HepG2 (cell line): Measurements from ENCODE around the gene MTRF1. TPM values are rescaled to one million over a fixed set of nuclear protein-coding genes. Genes with fewer than 3 reads are reported as not detected.
A peak's percentile ranks its signal among the peaks of the same experiment; 100 is the strongest.

Experiments
- ARNT ChIP-seq: fragments of 450-650 bp; IDR thresholded peaks from 2 replicates; pipeline ENCODE4 v1.6.1; 2017
- BATF2 ChIP-seq: sonication (generic); formaldehyde crosslinking; IDR thresholded peaks from 2 replicates; pipeline ENCODE4 v1.8.0; 2022; ENCODE audit warnings: mild to moderate bottlenecking, missing genetic modification reagents, moderate library complexity
- BRCA1 ChIP-seq: sonication (generic); formaldehyde crosslinking; IDR thresholded peaks from 2 replicates; pipeline ENCODE4 v1.4.0; 2020; ENCODE audit warnings: missing genetic modification reagents
- ELF3 ChIP-seq: IDR thresholded peaks from 2 replicates; pipeline ENCODE4 v1.6.1; 2016; ENCODE audit warnings: missing genetic modification reagents, missing compliant biosample characterization
- FLYWCH1 ChIP-seq: sonication (generic); formaldehyde crosslinking; IDR thresholded peaks from 2 replicates; pipeline ENCODE4 v1.8.1; 2023; ENCODE audit warnings: mild to moderate bottlenecking, missing genetic modification reagents
- FOSL1 ChIP-seq: sonication (generic); formaldehyde crosslinking; IDR thresholded peaks from 2 replicates; pipeline ENCODE4 v1.9.0; 2021; ENCODE audit warnings: missing genetic modification reagents, borderline replicate concordance
- FOXA3 ChIP-seq: IDR thresholded peaks from 2 replicates; pipeline ENCODE4 v1.6.1; 2016; ENCODE audit warnings: missing genetic modification reagents, missing compliant biosample characterization
- GZF1 ChIP-seq: sonication (generic); formaldehyde crosslinking; IDR thresholded peaks from 2 replicates; pipeline ENCODE4 v1.5.1; 2020; ENCODE audit warnings: mild to moderate bottlenecking, missing genetic modification reagents
- HDAC2 ChIP-seq: sonication (generic); formaldehyde crosslinking; IDR thresholded peaks from 2 replicates; pipeline ENCODE4 v1.4.0; 2020; ENCODE audit warnings: missing genetic modification reagents
- HHEX ChIP-seq: IDR thresholded peaks from 2 replicates; pipeline ENCODE4 v1.6.1; 2016; ENCODE audit warnings: control low read depth
- ISL2 ChIP-seq: sonication (generic); formaldehyde crosslinking; IDR thresholded peaks from 2 replicates; pipeline ENCODE4 v1.5.0; 2020; ENCODE audit warnings: missing genetic modification reagents
- ISX ChIP-seq: sonication (generic); formaldehyde crosslinking; conservative IDR thresholded peaks from 2 replicates; pipeline ENCODE4 v1.5.0; 2020; ENCODE audit warnings: missing genetic modification reagents
- MAFG ChIP-seq: sonication (generic); formaldehyde crosslinking; IDR thresholded peaks from 2 replicates; pipeline ENCODE4 v1.5.1; 2020; ENCODE audit warnings: mild to moderate bottlenecking, missing genetic modification reagents
- MEF2D ChIP-seq: sonication (generic); formaldehyde crosslinking; IDR thresholded peaks from 2 replicates; pipeline ENCODE4 v1.5.1; 2020; ENCODE audit warnings: mild to moderate bottlenecking, missing genetic modification reagents
- MIER3 ChIP-seq: IDR thresholded peaks from 2 replicates; pipeline ENCODE4 v1.6.1; 2016; ENCODE audit warnings: missing compliant biosample characterization, borderline replicate concordance
- NFKB2 ChIP-seq: sonication (generic); formaldehyde crosslinking; IDR thresholded peaks from 2 replicates; pipeline ENCODE4 v1.4.0; 2020; ENCODE audit warnings: missing genetic modification reagents, borderline replicate concordance
- NKX3-1 ChIP-seq: sonication (generic); formaldehyde crosslinking; IDR thresholded peaks from 2 replicates; pipeline ENCODE4 v1.5.0; 2020; ENCODE audit warnings: missing genetic modification reagents
- NPAS2 ChIP-seq: sonication (generic); formaldehyde crosslinking; IDR thresholded peaks from 2 replicates; pipeline ENCODE4 v1.8.0; 2022; ENCODE audit warnings: mild to moderate bottlenecking, missing genetic modification reagents, borderline replicate concordance
- PAX8 ChIP-seq: sonication (generic); formaldehyde crosslinking; IDR thresholded peaks from 2 replicates; pipeline ENCODE4 v1.8.0; 2022; ENCODE audit warnings: mild to moderate bottlenecking, missing genetic modification reagents, borderline replicate concordance
- PLSCR1 ChIP-seq: sonication (generic); formaldehyde crosslinking; IDR thresholded peaks from 2 replicates; pipeline ENCODE4 v1.5.0; 2020; ENCODE audit warnings: missing genetic modification reagents, mild to moderate bottlenecking, borderline replicate concordance
- RARA ChIP-seq: IDR thresholded peaks from 2 replicates; pipeline ENCODE4 v1.6.1; 2016; ENCODE audit warnings: missing genetic modification reagents, missing compliant biosample characterization
- SRSF4 ChIP-seq: fragments of 200-400 bp; formaldehyde crosslinking; IDR thresholded peaks from one replicate; pipeline ENCODE4 v1.6.1; 2018; ENCODE audit warnings: mild to moderate bottlenecking, low read depth, low read length, moderate library complexity; ENCODE audit not compliant: poor library complexity, severe bottlenecking
- SSRP1 ChIP-seq: IDR thresholded peaks from 2 replicates; pipeline ENCODE4 v1.6.1; 2016; ENCODE audit warnings: control low read depth
- TFAP4 ChIP-seq: sonication (generic); IDR thresholded peaks from 2 replicates; pipeline ENCODE4 v1.6.1; 2016; ENCODE audit warnings: low read depth, borderline replicate concordance
- THAP11 ChIP-seq: IDR thresholded peaks from 2 replicates; pipeline ENCODE4 v1.6.1; 2016; ENCODE audit warnings: missing biosample characterization, missing genetic modification reagents
- TMF1 ChIP-seq: sonication (generic); formaldehyde crosslinking; IDR thresholded peaks from 2 replicates; pipeline ENCODE4 v1.8.1; 2022; ENCODE audit warnings: low read depth, missing genetic modification reagents
- ZNF10 ChIP-seq: sonication (generic); formaldehyde crosslinking; IDR thresholded peaks from 2 replicates; pipeline ENCODE4 v1.4.0; 2020; ENCODE audit warnings: mild to moderate bottlenecking, low read depth, missing genetic modification reagents, borderline replicate concordance
- ZNF468 ChIP-seq: sonication (generic); formaldehyde crosslinking; IDR thresholded peaks from 2 replicates; pipeline ENCODE4 v1.8.0; 2022; ENCODE audit warnings: mild to moderate bottlenecking, moderate library complexity, missing genetic modification reagents
- ZNF589 ChIP-seq: sonication (generic); formaldehyde crosslinking; conservative IDR thresholded peaks from 2 replicates; pipeline ENCODE4 v1.8.0; 2022; ENCODE audit warnings: mild to moderate bottlenecking, moderate library complexity, missing genetic modification reagents
- ZNF766 ChIP-seq: sonication (generic); formaldehyde crosslinking; IDR thresholded peaks from 2 replicates; pipeline ENCODE4 v1.5.0; 2020; ENCODE audit warnings: missing genetic modification reagents, borderline replicate concordance
- ZNF883 ChIP-seq: sonication (generic); formaldehyde crosslinking; IDR thresholded peaks from 2 replicates; pipeline ENCODE4 v1.5.1; 2020; ENCODE audit warnings: mild to moderate bottlenecking, missing genetic modification reagents; ENCODE audit errors: not compliant biosample characterization
- polyA plus RNA-seq, 8 experiments: library from polyadenylated mRNA; depleted of rRNA in 3 of 8; stranded (reverse) in 7 of 8; unstranded in 1 of 8; fragments of >200 nt; fragmentation: Illumina TruSeq in 4 of 8; extraction: Trizol in 4 of 8; gene quantifications; 2 replicates each; pipeline versions ENCODE4 v1.2.1 to v1.2.3, GENCODE V29; 2011 to 2016; ENCODE audit warnings: low read depth in 4 of 8, missing spikeins in 1 of 8, mixed read lengths in 1 of 8; ENCODE audit not compliant: insufficient read depth in 1 of 8
- total RNA-seq, 5 experiments: library from RNA; depleted of rRNA; stranded (reverse); fragments of >200 nt; fragmentation: Illumina TruSeq; extraction: Trizol; gene quantifications; 2 replicates each; pipeline ENCODE4 v1.2.3, GENCODE V29; 2016; ENCODE audit warnings: low read depth in 1 of 5

MTRF1 gene
- total and polyA plus RNA-seq, 2 of the 13 experiments (the other 11 are each of a cell fraction or from before 2014, with no cell fraction given), result 21.6 to 27.2 TPM

GRCh38 chr13:41193919-41194824 lies 69.2 kb downstream of the MTRF1 start, which contains the start of gene KBTBD7 (continued):
- TF ChIP-seq PLSCR1 (no peak), FOSL1 (CRISPR knock-in tag) (peak; percentile 71; the same call in 1 of the 2 replicates), ELF3 (CRISPR knock-in tag) (peak; percentile 75), BRCA1 (no peak), NKX3-1 (CRISPR knock-in tag) (peak; percentile 83; the same call in 1 of the 2 replicates), ZNF10 (CRISPR knock-in tag) (no peak), ARNT (no peak), ZNF766 (CRISPR knock-in tag) (0 out of 2 replicates have a peak, but pooled peaks have one; percentile 45), ISL2 (CRISPR knock-in tag) (no peak; the same call in 1 of the 2 replicates), NFKB2 (CRISPR knock-in tag) (peak; percentile 88; the same call in 1 of the 2 replicates), HDAC2 (CRISPR knock-in tag) (peak; percentile 67), TFAP4 (no peak), ZNF883 (CRISPR knock-in tag) (peak; percentile 90), NPAS2 (CRISPR knock-in tag) (no peak), THAP11 (peak; percentile 100), GZF1 (no peak), FLYWCH1 (CRISPR knock-in tag) (no peak; the same call in 1 of the 2 replicates), MAFG (no peak), FOXA3 (CRISPR knock-in tag) (peak; percentile 63), MIER3 (peak; percentile 94; the same call in 1 of the 2 replicates), ISX (CRISPR knock-in tag) (no peak), PAX8 (CRISPR knock-in tag) (no peak), RARA (CRISPR knock-in tag) (peak; percentile 16; the same call in 1 of the 2 replicates), MEF2D (CRISPR knock-in tag) (peak; percentile 82; the same call in 1 of the 2 replicates), TMF1 (CRISPR knock-in tag) (no peak), HHEX (CRISPR knock-in tag) (no peak; the same call in 1 of the 2 replicates), ZNF589 (CRISPR knock-in tag) (peak; percentile 60; the same call in 1 of the 2 replicates), BATF2 (CRISPR knock-in tag) (0 out of 2 replicates have a peak, but pooled peaks have one; percentile 58), SRSF4 (no peak), SSRP1 (CRISPR knock-in tag) (no peak), ZNF468 (peak; percentile 68; the same call in 1 of the 2 replicates)
